AG09309 (cell line): ENCODE data around the gene CKB.

ENCODE experiments used
- DNase-seq: peaks from one replicate; pipeline ENCODE4 v3.0.0-alpha.2; 2010; ENCODE audit warnings: low read depth
- H3K4me3 ChIP-seq: 2 replicates; pipeline ENCODE4 v1.5.1; 2011; ENCODE audit warnings: mild to moderate bottlenecking, low read depth, low read length, moderate library complexity; ENCODE audit not compliant: control insufficient read depth
- CTCF ChIP-seq: IDR thresholded peaks from 2 replicates; pipeline ENCODE4 v1.5.1; 2011; ENCODE audit warnings: mild to moderate bottlenecking, low read depth, low read length, inconsistent platforms; ENCODE audit not compliant: insufficient read depth, control insufficient read depth; ENCODE audit errors: missing control alignments

CKB gene

GRCh38 chr14:103522649-103523574 lies at the start of gene CKB:
CKB (minus strand) TSS chr14:103522830; CDS start chr14:103522493, 337 bp downstream.
- peak within 1 kb of the TSS; percentile 18 for H3K4me3 ChIP-seq
- DNase-seq, result no peak
- no peak for TF ChIP-seq CTCF

GRCh38 chr14:103569408-103569807 lies 46.8 kb upstream of the CKB start:
- no peak for TF ChIP-seq CTCF
- no peak for DNase-seq
- no peak overlapping the region for H3K4me3 ChIP-seq

DNA sequence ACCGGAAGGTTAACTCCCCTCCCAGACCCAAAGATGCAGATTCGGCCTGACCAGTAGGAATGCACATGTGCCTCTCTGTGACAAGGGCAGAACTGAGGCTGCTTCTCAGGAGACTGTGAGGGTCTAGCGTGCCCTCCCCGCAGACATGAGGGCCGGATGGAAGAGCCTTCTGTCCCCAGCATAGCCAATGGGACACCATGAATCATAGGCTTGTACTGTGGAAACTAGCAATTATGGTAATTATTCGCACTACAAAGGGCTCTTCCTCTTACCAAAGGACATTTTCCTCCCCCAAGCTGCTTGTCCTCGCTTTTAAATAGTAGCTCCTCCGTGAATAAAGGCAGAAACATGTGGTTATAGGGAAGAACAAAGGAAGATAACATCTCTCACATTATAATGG lies 46.3 kb upstream of the CKB start:
- H3K4me3 ChIP-seq, result no peak overlapping the region
- no peak for DNase-seq
- no peak for TF ChIP-seq CTCF

GRCh38 chr14:103563844-103564505 lies 41.3 kb upstream of the CKB start:
- peak overlapping the region; percentile 88 for H3K4me3 ChIP-seq

GRCh38 chr14:103563226-103563620 lies 40.6 kb upstream of the CKB start:
- no peak for DNase-seq
- no peak for TF ChIP-seq CTCF
- H3K4me3 ChIP-seq, result peak overlapping the region; percentile 88

More at GRCh38 chr14:103563844-103564505, 41.3 kb upstream of the CKB start:
- no peak for TF ChIP-seq CTCF
- DNase-seq, result no peak

GRCh38 chr14:103562429-103563225 lies 40.0 kb upstream of the CKB start, which contains the start of the genes BAG5 and COA8:
BAG5 (minus strand) TSS chr14:103562657; CDS start chr14:103561164, 1,493 bp downstream.
COA8 (plus strand) TSS chr14:103562960; CDS start chr14:103563002, 42 bp downstream.
- H3K4me3 ChIP-seq, result peak within 1 kb of the TSS; percentile 88
- no peak for DNase-seq
- TF ChIP-seq CTCF, result no peak
